Lower lobe of right lung (tissue), 2 donors: ENCODE results near the gene MNAT1. TPM values are rescaled to one million over a fixed set of nuclear protein-coding genes. Genes with fewer than 3 reads are reported as not detected.

Experiments used
- ATAC-seq, 2 donors: fragments of 200-7000 bp; cut with Tn5 transposase; one replicate each; pipeline ENCODE4 v1.9.1; 2020 to 2022; ENCODE audit warnings: mild to moderate bottlenecking in 2 of 2, moderate library complexity in 2 of 2
- DNase-seq: peaks from one replicate; pipeline ENCODE4 v3.0.0-alpha.2; 2020
- H3K27ac ChIP-seq: fragments of 200-600 bp; one replicate; pipeline ENCODE4 v1.8.0; 2022
- H3K27me3 ChIP-seq: fragments of 200-600 bp; one replicate; pipeline ENCODE4 v1.8.0; 2022; ENCODE audit warnings: low read depth
- H3K36me3 ChIP-seq: fragments of 200-600 bp; one replicate; pipeline ENCODE4 v1.8.0; 2022; ENCODE audit warnings: mild to moderate bottlenecking
- H3K4me1 ChIP-seq: fragments of 200-600 bp; one replicate; pipeline ENCODE4 v1.8.0; 2022
- H3K4me3 ChIP-seq: fragments of 200-600 bp; one replicate; pipeline ENCODE4 v1.8.0; 2022; ENCODE audit warnings: mild to moderate bottlenecking
- H3K9me3 ChIP-seq: fragments of 200-600 bp; one replicate; pipeline ENCODE4 v1.8.0; 2022
- intact Hi-C: fragments of 100-400 bp; cut with DNase I; formaldehyde crosslinking; loops from one replicate; pipeline ENCODE4 v1.11.0; 2022
- total RNA-seq: library from RNA; stranded (reverse); fragmentation: NEBNext Ultra II Directional; extraction: Animal tissue kit (Norgen Biotek cat#: 25700); gene quantifications from one replicate; pipeline ENCODE4 v1.2.1, GENCODE V29; 2021
- TF ChIP-seq, protein P1 (sequence below): fragments of 200-600 bp; IDR thresholded peaks from one replicate; pipeline ENCODE4 v1.8.0; 2022; ENCODE audit warnings: antibody characterized with exemption, mild to moderate bottlenecking
- donor health status: DM: no; HTN: yes; CAD: no; lungs with severe emphysema.

Gene MNAT1
- total RNA-seq, 1 donor from 2014 or later = 21.5 TPM

DNA sequence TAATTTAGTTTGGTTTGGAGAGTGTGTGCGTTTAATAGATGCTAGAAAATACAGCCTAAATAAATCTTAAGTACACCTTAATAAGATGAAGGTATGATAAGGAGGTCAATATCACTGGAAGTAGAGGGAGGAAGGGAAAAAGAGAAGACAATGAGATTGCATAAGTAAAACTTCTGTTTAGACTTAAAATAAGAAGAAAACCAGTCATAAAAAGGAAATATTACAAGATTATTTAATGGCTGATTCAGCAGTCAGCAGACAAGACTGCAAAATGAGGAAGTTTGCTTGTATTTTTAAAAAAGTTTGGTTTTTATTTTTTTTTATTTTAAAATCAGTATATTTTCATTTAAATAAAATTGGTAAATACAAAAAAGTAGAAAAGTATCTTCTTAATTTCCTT, 249.6 kb downstream of the MNAT1 start:
- no peaks in the 10 kb centered on the region for H3K9me3 ChIP-seq
- TF ChIP-seq, protein P1, sequence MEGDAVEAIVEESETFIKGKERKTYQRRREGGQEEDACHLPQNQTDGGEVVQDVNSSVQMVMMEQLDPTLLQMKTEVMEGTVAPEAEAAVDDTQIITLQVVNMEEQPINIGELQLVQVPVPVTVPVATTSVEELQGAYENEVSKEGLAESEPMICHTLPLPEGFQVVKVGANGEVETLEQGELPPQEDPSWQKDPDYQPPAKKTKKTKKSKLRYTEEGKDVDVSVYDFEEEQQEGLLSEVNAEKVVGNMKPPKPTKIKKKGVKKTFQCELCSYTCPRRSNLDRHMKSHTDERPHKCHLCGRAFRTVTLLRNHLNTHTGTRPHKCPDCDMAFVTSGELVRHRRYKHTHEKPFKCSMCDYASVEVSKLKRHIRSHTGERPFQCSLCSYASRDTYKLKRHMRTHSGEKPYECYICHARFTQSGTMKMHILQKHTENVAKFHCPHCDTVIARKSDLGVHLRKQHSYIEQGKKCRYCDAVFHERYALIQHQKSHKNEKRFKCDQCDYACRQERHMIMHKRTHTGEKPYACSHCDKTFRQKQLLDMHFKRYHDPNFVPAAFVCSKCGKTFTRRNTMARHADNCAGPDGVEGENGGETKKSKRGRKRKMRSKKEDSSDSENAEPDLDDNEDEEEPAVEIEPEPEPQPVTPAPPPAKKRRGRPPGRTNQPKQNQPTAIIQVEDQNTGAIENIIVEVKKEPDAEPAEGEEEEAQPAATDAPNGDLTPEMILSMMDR = no peak
- H3K36me3 ChIP-seq = peaks cover 15% of the 10 kb centered on the region
- intact Hi-C loops = no loop called here
- ATAC-seq (no peak), DNase-seq (no peak)
- no peak overlapping the region for H3K27ac ChIP-seq
- no peaks in the 10 kb centered on the region for H3K27me3 ChIP-seq
- H3K4me1 ChIP-seq = peaks cover 23% of the 10 kb centered on the region
- no peak overlapping the region for H3K4me3 ChIP-seq

DNA sequence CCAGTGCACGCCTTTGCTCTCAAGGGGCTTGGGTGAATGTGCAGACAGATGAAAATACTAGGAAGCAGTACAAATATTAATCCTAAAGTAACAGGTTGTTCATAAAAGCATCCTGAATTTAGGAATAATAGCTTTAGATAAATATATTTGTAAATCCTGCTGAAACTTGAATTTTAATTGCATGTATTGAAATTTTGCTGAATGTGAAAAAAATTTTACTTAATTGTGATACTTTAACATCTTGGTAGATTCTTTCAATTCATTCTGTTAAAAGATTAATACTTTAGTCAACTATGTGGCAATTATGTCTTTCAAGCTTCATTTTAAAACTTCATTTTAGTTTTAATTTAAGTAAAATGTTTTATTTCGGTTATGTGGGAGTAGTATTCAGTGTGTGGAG, 251.9 kb downstream of the MNAT1 start:
- peaks cover 27% of the 10 kb centered on the region for H3K36me3 ChIP-seq
- H3K27me3 ChIP-seq = no peaks in the 10 kb centered on the region

DNA sequence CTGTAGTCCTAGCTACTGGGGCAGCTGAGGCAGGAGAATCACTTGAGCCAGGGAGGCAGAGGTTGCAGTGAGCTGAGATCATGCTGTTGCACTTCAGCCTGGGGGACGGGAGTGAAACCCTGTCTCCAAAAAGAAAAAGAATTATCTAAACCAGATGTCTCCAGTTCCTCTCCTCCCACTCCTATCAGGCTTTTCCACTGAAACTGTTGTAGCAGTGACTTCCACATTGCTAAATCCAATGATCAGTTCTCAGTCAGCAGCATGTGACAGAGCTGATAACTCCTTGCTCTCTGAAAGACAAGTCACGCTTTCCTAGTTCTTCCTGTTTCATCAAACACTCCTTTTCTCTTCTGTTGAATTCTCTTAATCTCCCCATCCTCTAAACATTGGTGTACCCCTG, 255.0 kb downstream of the MNAT1 start:
- Histone ChIP-seq H3K27me3 (no peaks in the 10 kb centered on the region), H3K4me3 (no peak overlapping the region), H3K9me3 (no peaks in the 10 kb centered on the region), H3K4me1 (peaks cover 5% of the 10 kb centered on the region), H3K36me3 (peaks cover 47% of the 10 kb centered on the region), H3K27ac (no peak overlapping the region)
- TF ChIP-seq, protein P1 = no peak
- intact Hi-C loops = no loop called here
- DNase-seq (no peak), ATAC-seq (peak; percentile 35 to 68)

More for the DNA sequence above, 251.9 kb downstream of the MNAT1 start:
- DNase-seq (no peak), ATAC-seq (no peak)
- Histone ChIP-seq H3K27ac (no peak overlapping the region), H3K9me3 (no peaks in the 10 kb centered on the region), H3K4me3 (no peak overlapping the region), H3K4me1 (peaks cover 16% of the 10 kb centered on the region)
- TF ChIP-seq, protein P1 = no peak
- intact Hi-C loops = no loop called here

DNA sequence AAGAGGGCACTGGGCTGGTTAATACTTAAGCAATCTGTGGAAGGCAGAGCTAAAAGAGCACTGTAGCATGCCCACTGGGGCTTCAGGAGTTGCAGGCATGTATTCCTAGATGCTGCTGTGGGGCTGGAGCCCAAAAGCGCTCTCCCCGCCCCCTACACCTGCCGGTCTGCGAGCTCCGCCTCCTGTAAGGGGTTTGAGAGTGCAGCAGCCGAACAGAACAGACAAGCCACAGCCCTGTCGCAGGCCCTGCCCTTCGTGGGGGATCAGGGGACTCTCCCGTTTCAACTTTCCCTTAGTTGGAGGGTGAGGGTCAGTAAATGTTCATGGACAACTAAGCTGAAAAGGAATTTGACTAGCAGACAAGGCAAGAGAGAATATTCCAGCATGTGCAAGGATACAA, 264.1 kb downstream of the MNAT1 start:
- Histone ChIP-seq H3K27ac (no peak overlapping the region), H3K27me3 (no peaks in the 10 kb centered on the region), H3K9me3 (no peaks in the 10 kb centered on the region), H3K4me3 (no peak overlapping the region), H3K4me1 (no peaks in the 10 kb centered on the region), H3K36me3 (peaks cover 8% of the 10 kb centered on the region)
- no peak for DNase-seq
- ATAC-seq = no peak
- intact Hi-C loops = no loop called here
- TF ChIP-seq, protein P1 = no peak

DNA sequence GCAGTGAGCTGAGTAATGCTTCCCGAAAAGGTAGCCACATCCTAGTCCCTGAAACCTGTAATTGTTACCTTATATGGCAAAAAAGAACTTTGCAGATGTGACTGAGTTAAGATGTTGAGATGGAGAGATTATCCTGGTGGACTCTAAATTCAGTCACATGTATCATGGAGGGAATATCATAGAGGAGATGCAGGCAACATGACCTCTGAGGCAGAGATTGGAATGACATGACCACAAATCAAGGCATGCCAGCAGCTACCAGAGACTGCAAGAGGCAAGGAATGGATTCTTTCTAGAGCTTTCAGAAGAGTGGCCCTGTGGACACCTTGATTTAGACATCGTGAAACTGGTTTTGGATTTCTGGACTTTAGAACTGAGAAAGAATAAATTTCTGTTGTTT, 265.0 kb downstream of the MNAT1 start:
- Histone ChIP-seq H3K27me3 (no peaks in the 10 kb centered on the region), H3K9me3 (no peaks in the 10 kb centered on the region), H3K4me1 (no peaks in the 10 kb centered on the region), H3K36me3 (peaks cover 4% of the 10 kb centered on the region), H3K27ac (no peak overlapping the region), H3K4me3 (no peak overlapping the region)
- DNase-seq (no peak), ATAC-seq (no peak)
- intact Hi-C loops = no loop called here
- TF ChIP-seq, protein P1 = no peak

- Histone ChIP-seq H3K27ac (no peak overlapping the region), H3K4me1 (no peaks in the 10 kb centered on the region), H3K9me3 (no peaks in the 10 kb centered on the region), H3K36me3 (no peaks in the 10 kb centered on the region), H3K4me3 (no peak overlapping the region), H3K27me3 (no peaks in the 10 kb centered on the region)
- TF ChIP-seq, protein P1 = no peak
- DNase-seq (no peak), ATAC-seq (no peak)
- intact Hi-C loops = no loop called here
Observed at GRCh38 chr14:61003571-61003970, 269.0 kb downstream of the MNAT1 start.
